Hematopoietic multipotent progenitor cell treated with erythropoietin and hydrocortisone succinate and interleukin-3 and kit ligand, for 17 days (in vitro differentiated cells): Measurements from ENCODE around the gene NVL.

Source experiments
- DNase-seq: peaks from one replicate; pipeline ENCODE4 v3.0.0-alpha.2; 2015; ENCODE audit warnings: low spot score

Gene NVL

DNA sequence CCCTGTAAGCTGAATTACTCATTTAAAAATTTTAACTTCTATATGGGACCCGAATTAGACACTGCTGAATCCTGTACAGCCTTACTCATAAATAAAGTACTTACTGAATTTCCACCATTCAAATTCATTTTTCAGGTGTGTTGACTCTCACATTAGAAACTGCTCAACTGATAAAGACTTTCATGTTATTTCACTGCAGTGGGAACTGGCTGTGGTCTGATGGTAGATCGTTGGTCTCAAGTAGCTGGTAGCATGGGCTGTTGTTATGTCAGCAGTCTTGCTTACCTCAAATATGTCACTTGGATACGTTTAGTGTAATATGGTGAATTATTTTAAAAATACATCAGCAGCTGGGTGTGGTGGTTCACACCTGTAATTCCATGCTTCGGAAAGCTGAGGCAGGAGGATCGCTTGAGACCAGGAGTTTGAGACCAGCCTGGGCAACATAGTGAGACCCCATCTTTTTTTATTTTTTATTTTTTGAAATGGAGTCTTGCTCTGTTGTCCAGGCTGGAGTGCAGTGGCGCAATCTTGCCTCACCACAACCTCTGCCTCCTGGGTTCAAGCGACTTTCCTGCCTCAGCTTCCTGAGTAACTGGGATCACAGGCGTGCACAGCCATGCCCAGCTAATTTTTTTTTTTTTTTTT lies 136.5 kb downstream of the NVL start:
- DNase-seq: no peak

DNA sequence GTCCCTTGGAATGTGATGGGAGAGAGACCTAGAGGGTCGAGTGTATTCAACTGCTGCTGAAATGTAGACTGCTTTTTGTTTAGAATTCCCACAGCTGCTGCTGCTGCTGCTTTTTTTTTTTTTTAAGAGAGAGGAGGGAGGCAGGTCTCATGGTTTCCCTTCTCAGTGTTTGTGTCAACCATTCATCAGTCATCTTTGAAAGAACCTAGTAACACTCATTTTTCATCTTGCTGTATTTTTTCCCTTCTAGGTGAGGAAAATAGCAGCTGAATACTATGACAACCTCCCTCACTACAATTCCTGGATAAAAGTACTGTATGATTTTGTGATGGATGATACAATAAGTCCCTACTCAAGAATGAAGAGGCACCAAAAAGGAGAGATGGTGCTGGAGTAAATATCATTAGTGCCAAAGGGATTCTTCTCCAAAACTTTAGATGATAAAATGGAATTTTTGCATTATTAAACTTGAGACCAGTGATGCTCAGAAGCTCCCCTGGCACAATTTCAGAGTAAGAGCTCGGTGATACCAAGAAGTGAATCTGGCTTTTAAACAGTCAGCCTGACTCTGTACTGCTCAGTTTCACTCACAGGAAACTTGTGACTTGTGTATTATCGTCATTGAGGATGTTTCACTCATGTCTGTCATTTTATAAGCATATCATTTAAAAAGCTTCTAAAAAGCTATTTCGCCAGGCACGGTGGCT lies 137.7 kb downstream of the NVL start:
- DNase-seq: no peak

DNA sequence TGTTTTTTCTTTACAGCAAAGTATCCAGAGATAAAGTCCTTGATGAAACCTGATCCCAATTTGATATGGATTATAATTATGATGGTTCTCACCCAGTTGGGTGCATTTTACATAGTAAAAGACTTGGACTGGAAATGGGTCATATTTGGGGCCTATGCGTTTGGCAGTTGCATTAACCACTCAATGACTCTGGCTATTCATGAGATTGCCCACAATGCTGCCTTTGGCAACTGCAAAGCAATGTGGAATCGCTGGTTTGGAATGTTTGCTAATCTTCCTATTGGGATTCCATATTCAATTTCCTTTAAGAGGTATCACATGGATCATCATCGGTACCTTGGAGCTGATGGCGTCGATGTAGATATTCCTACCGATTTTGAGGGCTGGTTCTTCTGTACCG lies 140.4 kb downstream of the NVL start:
- DNase-seq: no peak

- no peak for DNase-seq
Measured at GRCh38 chr1:224188286-224188685, 141.7 kb downstream of the NVL start.

- DNase-seq: no peak
Measured at GRCh38 chr1:224185208-224185607, 144.8 kb downstream of the NVL start.

- peak; percentile 55 for DNase-seq
Measured at GRCh38 chr1:224183591-224184312, 146.2 kb downstream of the NVL start.

DNA sequence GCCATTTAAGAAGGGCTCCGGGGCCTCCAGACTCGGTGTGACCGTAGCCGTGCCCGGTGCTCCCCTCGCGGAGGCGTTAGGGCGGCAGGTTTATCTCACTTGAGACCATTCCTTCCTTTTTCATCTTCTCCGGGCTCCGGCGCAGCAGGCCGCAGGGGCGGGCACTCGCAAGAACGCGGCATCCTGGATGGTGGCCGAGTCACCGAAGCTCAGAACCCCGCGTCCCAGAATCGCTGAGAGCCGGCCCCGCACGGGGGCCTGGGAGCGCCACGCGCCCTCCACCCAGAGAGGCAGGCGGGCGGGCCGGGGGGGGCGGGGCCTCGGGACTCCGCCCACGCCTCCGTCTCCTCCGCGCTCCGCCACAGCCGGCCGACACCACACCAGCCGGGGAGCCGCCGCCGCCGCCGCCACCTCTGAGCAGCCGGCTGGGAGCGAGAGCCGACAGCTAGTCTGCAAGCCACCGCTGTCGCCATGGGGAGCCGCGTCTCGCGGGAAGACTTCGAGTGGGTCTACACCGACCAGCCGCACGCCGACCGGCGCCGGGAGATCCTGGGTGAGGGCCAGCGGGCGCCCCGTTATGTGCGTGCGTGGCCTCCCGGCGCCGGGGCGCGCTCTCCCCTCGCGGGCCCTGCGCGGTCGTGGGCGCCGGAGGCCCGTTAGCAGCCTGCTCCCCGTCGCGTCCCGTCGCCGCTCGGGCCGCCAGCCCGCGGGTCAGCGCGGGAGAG lies 146.9 kb downstream of the NVL start, which contains the start of gene DEGS1:
Gene DEGS1 (plus strand): TSS at position 375 of the 725 bp plus-strand sequence. CDS start 97 bp downstream, at position 472.
- DNase-seq: peak; percentile 72

- no peak for DNase-seq
Measured at GRCh38 chr1:224182057-224182865, 147.7 kb downstream of the NVL start.

DNA sequence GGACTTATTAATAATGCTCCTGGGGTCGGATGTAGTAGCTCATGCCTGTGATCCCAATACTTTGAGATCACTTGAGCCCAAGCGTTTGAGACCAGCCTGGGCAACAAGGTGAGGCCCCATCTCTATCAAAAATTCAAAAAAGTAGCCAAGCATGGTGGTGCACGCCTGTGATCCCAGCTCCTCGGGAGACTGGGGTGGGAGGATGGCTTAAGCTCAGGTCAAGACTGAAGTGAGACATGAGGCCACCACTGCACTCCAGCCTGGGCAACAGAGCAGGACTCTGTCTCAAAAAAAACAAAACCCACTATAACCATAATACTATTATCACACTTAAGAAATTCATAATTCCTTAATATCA lies 148.5 kb downstream of the NVL start:
- no peak for DNase-seq

- no peak for DNase-seq
Measured at GRCh38 chr1:224180783-224181452, 149.1 kb downstream of the NVL start.

GRCh38 chr1:224178894-224179293 lies 151.1 kb downstream of the NVL start:
- no peak for DNase-seq

GRCh38 chr1:224177356-224177999 lies 152.5 kb downstream of the NVL start:
- DNase-seq: no peak
